ENCODE data around the gene TRPT1. TPM values are rescaled to one million over a fixed set of nuclear protein-coding genes. Genes with fewer than 3 reads are reported as not detected.
A peak's percentile ranks its signal among the peaks of the same experiment; 100 is the strongest.

Gene TRPT1
- total RNA-seq, 1 donor from 2014 or later: 25.1 TPM

- ATAC-seq: no peak
These were observed 18.1 kb upstream of the TRPT1 start for GRCh38 chr11:64244107-64244506.

GRCh38 chr11:64243236-64243854 lies 17.4 kb upstream of the TRPT1 start:
- no peak for ATAC-seq

- ATAC-seq: peak; percentile 1
These were observed 15.7 kb upstream of the TRPT1 start for GRCh38 chr11:64241491-64242374.

- ATAC-seq: peak; percentile 79
These were observed 15.2 kb upstream of the TRPT1 start for GRCh38 chr11:64241241-64241490.

GRCh38 chr11:64240435-64241240 lies 14.7 kb upstream of the TRPT1 start, which contains the start of gene FKBP2:
Gene FKBP2 (plus strand): TSS chr11:64241095. CDS start chr11:64242388, 1,293 bp downstream.
- peak; percentile 68 for ATAC-seq

- ATAC-seq: no peak
These were observed 13.9 kb upstream of the TRPT1 start for GRCh38 chr11:64239662-64240434.

- ATAC-seq: no peak
These were observed 13.0 kb upstream of the TRPT1 start for GRCh38 chr11:64238999-64239398.

GRCh38 chr11:64238076-64238475 lies 12.1 kb upstream of the TRPT1 start:
- ATAC-seq: no peak

- ATAC-seq: peak; percentile 4
These were observed 11.5 kb upstream of the TRPT1 start for GRCh38 chr11:64237484-64237951.

GRCh38 chr11:64235437-64236161 lies 9.6 kb upstream of the TRPT1 start:
- no peak for ATAC-seq

- peak; percentile 39 for ATAC-seq
These were observed 8.8 kb upstream of the TRPT1 start for GRCh38 chr11:64234647-64235379.

- ATAC-seq: peak; percentile 35
These were observed 8.1 kb upstream of the TRPT1 start, which contains the start of gene VEGFB for GRCh38 chr11:64233913-64234586. Gene VEGFB (plus strand): TSS chr11:64234584. CDS start chr11:64234834, 250 bp downstream.

GRCh38 chr11:64232967-64233315 lies 7.0 kb upstream of the TRPT1 start:
- ATAC-seq: no peak

GRCh38 chr11:64232182-64232966 lies 6.4 kb upstream of the TRPT1 start:
- ATAC-seq: no peak

GRCh38 chr11:64231546-64231945 lies 5.6 kb upstream of the TRPT1 start:
- ATAC-seq: no peak

- no peak for ATAC-seq
These were observed 5.0 kb upstream of the TRPT1 start for GRCh38 chr11:64230985-64231365.

- peak; percentile 49 for ATAC-seq
These were observed 4.4 kb upstream of the TRPT1 start, which contains the start of gene DNAJC4 for GRCh38 chr11:64230171-64230984. Gene DNAJC4 (plus strand): TSS chr11:64230548. CDS start chr11:64230855, 307 bp downstream.

- no peak for ATAC-seq
These were observed 3.8 kb upstream of the TRPT1 start for GRCh38 chr11:64229744-64230170.

All from esophagus mucosa (tissue), 1 donor.